HFF-Myc (cell line): ENCODE data around the gene REEP2.

Experiments
- DNase-seq: peaks from one replicate; pipeline ENCODE4 v3.0.0-alpha.2; 2011; ENCODE audit warnings: low read depth; ENCODE audit errors: extremely low read depth
- H3K4me3 ChIP-seq: replicated peaks from 2 replicates; pipeline ENCODE4 v1.5.1; 2011; ENCODE audit warnings: low read depth, mild to moderate bottlenecking, control low read depth, low read length
- TF ChIP-seq, protein P1 (sequence below): IDR thresholded peaks from 2 replicates; pipeline ENCODE4 v1.5.1; 2012; ENCODE audit warnings: mild to moderate bottlenecking, low read depth, low read length, control low read depth; ENCODE audit errors: missing control alignments

The REEP2 gene

DNA sequence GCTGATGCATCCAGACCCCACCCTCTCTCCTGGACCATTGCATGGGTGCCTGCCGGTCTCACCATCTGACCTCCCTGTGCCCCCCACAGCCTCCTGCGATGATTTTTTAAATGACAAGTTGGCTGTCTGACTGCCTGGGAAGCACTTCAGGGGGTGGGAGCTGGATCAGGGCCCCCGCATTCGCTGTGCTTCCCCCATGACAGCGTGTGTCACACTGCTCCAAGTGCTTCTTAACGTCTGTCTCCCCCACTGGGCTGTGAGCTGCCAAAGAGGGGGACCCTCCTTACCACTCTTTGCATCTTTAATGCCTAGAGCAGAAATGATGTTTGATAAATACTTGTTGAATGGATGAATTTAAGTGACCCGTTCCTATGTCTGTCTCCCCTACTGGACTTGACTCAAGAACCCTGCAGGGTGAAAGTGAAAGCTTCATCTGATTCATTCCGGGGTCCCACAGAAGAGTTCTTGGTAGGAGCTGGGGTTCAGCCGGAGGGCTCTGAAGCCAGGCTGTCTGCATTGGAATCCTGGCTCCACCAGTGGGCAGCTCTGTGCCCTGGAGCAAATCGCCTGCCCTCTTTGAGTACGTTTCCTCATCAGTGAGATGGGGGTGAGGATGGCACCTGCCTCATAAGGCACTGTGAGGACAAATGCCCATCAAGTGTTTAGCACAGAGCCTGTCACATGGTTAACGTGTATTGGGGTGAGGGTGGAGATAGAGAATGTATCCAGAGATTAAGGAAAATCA is 18.8 kb downstream of the REEP2 start:
- H3K4me3 ChIP-seq: no peak overlapping the region
- DNase-seq: no peak

DNA sequence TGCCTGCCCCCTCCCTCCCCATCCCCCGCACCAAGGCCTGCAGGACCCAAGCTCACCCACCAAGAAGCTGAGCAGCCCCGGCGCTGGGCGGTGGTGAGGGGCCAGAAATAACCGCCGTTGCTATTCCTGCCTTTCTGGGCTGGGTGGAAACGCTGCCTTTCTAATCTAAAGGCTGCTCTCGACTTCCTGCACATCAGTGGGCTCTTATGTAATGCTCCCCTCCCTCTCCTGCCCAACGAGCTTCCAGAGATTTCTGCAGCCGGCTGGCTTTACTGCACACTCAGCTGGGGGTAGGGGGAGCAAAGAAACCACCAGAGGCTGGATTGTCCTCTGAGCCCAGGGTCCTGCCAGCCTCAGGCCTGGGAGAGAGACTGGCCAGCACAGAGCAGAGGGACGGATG is 19.5 kb downstream of the REEP2 start:
- DNase-seq: no peak
- TF ChIP-seq, protein P1, sequence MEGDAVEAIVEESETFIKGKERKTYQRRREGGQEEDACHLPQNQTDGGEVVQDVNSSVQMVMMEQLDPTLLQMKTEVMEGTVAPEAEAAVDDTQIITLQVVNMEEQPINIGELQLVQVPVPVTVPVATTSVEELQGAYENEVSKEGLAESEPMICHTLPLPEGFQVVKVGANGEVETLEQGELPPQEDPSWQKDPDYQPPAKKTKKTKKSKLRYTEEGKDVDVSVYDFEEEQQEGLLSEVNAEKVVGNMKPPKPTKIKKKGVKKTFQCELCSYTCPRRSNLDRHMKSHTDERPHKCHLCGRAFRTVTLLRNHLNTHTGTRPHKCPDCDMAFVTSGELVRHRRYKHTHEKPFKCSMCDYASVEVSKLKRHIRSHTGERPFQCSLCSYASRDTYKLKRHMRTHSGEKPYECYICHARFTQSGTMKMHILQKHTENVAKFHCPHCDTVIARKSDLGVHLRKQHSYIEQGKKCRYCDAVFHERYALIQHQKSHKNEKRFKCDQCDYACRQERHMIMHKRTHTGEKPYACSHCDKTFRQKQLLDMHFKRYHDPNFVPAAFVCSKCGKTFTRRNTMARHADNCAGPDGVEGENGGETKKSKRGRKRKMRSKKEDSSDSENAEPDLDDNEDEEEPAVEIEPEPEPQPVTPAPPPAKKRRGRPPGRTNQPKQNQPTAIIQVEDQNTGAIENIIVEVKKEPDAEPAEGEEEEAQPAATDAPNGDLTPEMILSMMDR: no peak
- H3K4me3 ChIP-seq: no peak overlapping the region

More for the DNA sequence above, 18.8 kb downstream of the REEP2 start:
- TF ChIP-seq, protein P1: no peak

DNA sequence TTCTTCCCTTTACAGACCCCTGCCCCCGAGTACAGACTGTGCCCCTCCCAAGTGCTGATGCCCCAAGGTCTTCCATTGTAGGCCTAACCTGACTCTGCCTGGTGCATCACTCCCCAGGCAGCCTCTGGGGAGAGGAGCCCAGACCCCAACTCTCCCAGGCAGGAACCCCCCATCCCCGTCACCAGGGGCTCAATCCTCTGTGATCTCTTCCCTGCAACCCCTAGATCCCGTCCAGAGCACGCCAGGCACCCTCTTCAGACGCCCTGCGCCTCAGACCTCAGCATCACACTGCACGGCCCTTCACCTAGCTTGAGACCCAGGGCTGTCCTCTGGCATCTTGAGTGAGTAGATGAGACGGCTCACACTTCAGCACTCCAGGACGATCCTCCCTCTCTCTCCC is 20.0 kb downstream of the REEP2 start:
- no peak overlapping the region for H3K4me3 ChIP-seq
- TF ChIP-seq, protein P1: no peak
- no peak for DNase-seq

DNA sequence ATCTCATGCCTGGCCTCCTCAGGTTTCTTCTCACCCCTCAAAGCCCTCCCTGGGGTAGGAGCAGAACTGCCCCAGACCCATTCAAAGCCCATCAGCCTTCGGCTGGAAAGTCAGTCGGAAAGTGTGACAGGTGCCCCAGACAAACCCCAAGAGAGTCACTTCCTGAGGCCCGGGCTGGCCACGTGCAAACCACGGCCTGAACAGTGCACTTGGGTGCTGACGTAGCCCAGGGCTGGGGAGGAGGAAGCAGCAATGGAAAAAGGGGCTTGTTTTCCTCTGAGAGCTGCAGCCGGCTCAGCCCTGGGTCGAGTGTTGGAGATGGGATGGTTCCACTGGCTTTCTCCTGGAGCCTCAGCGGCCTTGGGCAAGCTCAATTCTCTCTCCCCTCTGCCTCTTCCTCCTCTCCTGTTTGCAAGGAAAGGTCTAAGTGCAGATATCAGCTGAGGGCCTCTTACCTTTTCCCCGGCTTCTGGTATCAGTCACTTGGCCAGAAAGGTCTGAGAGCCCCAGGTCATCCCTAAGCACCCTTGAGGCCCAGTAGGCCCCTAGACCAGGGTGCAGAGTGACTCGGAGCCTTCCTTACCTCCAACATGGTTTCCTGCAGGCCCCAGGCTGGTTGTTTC is 20.6 kb downstream of the REEP2 start:
- no peak overlapping the region for H3K4me3 ChIP-seq
- DNase-seq: no peak
- TF ChIP-seq, protein P1: no peak

DNA sequence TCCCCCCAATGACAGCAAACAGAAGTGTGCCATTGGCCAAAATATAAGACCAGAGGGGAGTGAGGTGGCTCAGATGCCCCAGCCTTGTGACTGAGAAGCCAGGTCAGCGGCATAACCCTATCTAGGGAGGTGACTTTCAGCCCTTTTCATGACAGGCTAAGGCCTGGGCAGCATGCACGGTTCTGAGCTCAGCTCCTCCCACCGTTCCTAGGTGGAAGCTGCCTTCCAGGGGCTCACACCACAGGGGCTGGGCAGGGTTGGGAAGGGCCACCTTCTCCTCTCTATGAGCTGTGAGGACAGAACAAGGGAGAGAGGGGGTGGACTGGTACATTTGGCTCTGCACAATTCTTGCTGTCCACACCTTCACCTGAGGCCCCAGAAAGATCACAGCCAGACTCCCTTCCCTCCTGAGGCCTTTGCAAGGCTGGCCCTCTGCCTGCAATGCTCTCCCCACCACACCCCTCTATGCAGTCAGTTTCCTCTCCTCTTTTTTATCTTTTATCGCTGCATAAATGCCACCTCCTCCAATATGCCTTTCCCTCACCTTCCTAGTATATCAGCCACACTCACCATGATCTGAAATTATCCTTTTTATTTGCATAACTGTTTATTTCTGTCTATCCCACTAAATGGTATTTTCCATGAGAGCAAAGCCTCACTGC is 21.3 kb downstream of the REEP2 start:
- no peak overlapping the region for H3K4me3 ChIP-seq
- no peak for DNase-seq
- TF ChIP-seq, protein P1: no peak

DNA sequence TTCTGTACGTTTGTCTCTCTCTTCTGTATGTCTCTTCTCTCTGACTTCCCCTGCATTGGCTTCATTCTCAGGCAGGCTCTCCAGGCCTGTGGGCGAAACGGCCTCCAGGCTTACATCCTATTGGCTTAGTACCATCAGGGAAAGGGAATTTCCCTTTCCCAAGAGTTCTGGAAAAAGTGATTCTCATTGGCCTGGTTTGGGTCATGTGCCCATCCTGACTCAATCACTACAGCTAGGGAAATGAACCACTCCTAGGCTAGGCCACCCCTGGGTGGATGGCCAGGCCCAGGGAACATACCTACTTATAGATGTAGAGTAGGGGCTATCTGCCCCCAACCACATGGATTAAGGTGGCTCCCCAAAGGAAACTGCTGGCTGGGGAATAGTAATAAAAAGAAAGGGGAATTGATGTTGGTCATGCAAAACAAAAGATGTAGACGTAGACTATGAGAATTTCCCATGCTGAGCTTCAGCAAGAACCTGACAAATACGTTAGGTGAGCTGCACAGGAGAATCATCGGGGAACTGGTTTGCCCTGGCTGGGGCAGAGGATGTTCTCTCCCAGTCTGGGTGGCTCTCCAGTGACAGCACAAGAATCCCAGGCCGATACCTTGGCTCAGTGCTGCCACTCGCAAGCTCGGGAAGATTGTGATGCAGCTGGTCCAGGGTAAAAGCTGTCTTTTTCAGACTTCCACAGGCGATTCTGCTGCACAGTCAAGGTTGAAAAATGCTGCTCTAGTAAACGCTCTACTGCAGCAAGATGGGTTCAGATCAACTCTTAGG is 22.7 kb downstream of the REEP2 start:
- TF ChIP-seq, protein P1: no peak
- DNase-seq: no peak
- H3K4me3 ChIP-seq: no peak overlapping the region
